Measurements from ENCODE around the gene TOP3B.

DNA sequence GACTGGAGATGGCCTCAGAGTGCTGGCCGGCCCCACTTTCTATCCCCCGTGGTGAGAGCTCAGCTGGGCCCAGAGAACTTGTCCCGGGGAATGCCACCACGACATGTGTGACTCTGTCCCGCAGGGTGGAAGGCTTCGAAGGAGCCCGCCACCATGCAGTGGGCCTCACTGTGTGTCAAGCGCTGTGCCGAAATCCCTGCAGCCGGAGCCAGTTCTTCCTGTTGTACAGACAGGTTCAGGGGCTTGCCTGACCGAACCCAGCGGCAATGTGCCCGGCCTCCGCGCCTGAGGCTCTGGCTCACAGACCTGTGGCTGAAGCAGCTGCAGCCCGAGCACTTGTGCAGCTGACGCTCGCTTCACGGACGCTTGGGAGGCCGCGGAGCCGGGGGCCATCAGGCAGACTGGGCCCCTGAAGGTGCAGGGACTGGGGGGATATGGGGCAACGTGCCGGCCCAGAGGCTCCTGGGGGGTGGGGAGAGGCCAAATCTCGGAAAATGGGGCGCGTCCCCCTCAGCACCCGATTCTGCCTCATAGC, 30.6 kb downstream of the TOP3B start:
- TF ChIP-seq RAD21 (IDR thresholded peaks at IDR 0.05; ENCODE audit: low read depth) = no peak
- no peak for TF ChIP-seq FOXM1 (IDR thresholded peaks at IDR 0.05; ENCODE audit: borderline replicate concordance, low read depth)
- TF ChIP-seq EP300 (IDR thresholded peaks at IDR 0.05; ENCODE audit: borderline replicate concordance) = no peak
- TF ChIP-seq, protein P1, sequence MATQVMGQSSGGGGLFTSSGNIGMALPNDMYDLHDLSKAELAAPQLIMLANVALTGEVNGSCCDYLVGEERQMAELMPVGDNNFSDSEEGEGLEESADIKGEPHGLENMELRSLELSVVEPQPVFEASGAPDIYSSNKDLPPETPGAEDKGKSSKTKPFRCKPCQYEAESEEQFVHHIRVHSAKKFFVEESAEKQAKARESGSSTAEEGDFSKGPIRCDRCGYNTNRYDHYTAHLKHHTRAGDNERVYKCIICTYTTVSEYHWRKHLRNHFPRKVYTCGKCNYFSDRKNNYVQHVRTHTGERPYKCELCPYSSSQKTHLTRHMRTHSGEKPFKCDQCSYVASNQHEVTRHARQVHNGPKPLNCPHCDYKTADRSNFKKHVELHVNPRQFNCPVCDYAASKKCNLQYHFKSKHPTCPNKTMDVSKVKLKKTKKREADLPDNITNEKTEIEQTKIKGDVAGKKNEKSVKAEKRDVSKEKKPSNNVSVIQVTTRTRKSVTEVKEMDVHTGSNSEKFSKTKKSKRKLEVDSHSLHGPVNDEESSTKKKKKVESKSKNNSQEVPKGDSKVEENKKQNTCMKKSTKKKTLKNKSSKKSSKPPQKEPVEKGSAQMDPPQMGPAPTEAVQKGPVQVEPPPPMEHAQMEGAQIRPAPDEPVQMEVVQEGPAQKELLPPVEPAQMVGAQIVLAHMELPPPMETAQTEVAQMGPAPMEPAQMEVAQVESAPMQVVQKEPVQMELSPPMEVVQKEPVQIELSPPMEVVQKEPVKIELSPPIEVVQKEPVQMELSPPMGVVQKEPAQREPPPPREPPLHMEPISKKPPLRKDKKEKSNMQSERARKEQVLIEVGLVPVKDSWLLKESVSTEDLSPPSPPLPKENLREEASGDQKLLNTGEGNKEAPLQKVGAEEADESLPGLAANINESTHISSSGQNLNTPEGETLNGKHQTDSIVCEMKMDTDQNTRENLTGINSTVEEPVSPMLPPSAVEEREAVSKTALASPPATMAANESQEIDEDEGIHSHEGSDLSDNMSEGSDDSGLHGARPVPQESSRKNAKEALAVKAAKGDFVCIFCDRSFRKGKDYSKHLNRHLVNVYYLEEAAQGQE (IDR thresholded peaks at IDR 0.05; ENCODE audit: low read depth) = no peak
- no peak for TF ChIP-seq CREB1 (IDR thresholded peaks at IDR 0.05; ENCODE audit: low read depth)
- TF ChIP-seq, protein P2, sequence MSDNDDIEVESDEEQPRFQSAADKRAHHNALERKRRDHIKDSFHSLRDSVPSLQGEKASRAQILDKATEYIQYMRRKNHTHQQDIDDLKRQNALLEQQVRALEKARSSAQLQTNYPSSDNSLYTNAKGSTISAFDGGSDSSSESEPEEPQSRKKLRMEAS (IDR thresholded peaks at IDR 0.05) = no peak
- TF ChIP-seq TCF12 (IDR thresholded peaks at IDR 0.05; ENCODE audit: low read depth) = no peak
- TF ChIP-seq YY1 (IDR thresholded peaks at IDR 0.05; ENCODE audit: low read depth) = no peak

Data from Ishikawa (cell line).